HT1080 (cell line): Measurements from ENCODE around the gene RTP2. TPM values are rescaled to one million over a fixed set of nuclear protein-coding genes. Genes with fewer than 3 reads are reported as not detected.

ENCODE experiments used
- DNase-seq: peaks from one replicate; pipeline ENCODE4 v3.0.0-alpha.2; 2015; ENCODE audit warnings: low read depth
- total RNA-seq: library from RNA; depleted of rRNA; stranded (reverse); fragments of >200 nt; shearing (Covaris generic); gene quantifications from 2 replicates; pipeline ENCODE4 v1.2.3, GENCODE V29; 2014; rRNA removed

RTP2 gene
- total RNA-seq, 1 experiment from 2014 or later, result not detected

- peak; percentile 41 for DNase-seq
These were observed 29.3 kb downstream of the RTP2 start for GRCh38 chr3:187673012-187673411.

- DNase-seq, result peak; percentile 42
These were observed 32.5 kb downstream of the RTP2 start, which contains the start of gene SST for GRCh38 chr3:187669675-187670504. Gene SST, minus strand, starts transcription at chr3:187670394. Its CDS starts 103 bp downstream, at chr3:187670291.

- no peak for DNase-seq
These were observed 34.8 kb downstream of the RTP2 start for GRCh38 chr3:187667526-187667925.

- no peak for DNase-seq
These were observed 36.5 kb downstream of the RTP2 start for GRCh38 chr3:187665764-187666402.

- DNase-seq, result no peak
These were observed 37.3 kb downstream of the RTP2 start for GRCh38 chr3:187665010-187665409.

- no peak for DNase-seq
These were observed 39.4 kb downstream of the RTP2 start for GRCh38 chr3:187662848-187663409.

- no peak for DNase-seq
These were observed 41.1 kb downstream of the RTP2 start for GRCh38 chr3:187661267-187661666.

GRCh38 chr3:187651282-187651681 is 51.1 kb downstream of the RTP2 start:
- DNase-seq, result no peak

Other genes starting within 250 kb of the RTP2 start
- not detected in 2 replicates for gene SST, start 32.2 kb downstream of the RTP2 start, total RNA-seq
- gene BCL6, start 42.9 kb upstream of the RTP2 start, total RNA-seq, result 7.0 and 10.4 TPM in 2 replicates